HuH-7 (cell line): ENCODE data around the gene SIPA1.
"Not testable (repeated sequence)": the region's sequence is repeated elsewhere in the genome, so short reads cannot be mapped to it uniquely, and the experiment has no call there.

Source experiments
- DNase-seq: peaks from one replicate; pipeline ENCODE4 v3.0.0; 2011; ENCODE audit warnings: low spot score

The SIPA1 gene

GRCh38 chr11:65645710-65646109 lies 7.8 kb downstream of the SIPA1 start:
- DNase-seq, result no peak

- DNase-seq, result no peak
Measured at GRCh38 chr11:65646288-65646957, 8.5 kb downstream of the SIPA1 start.

- DNase-seq, result no peak
Measured at GRCh38 chr11:65646958-65647701, 9.2 kb downstream of the SIPA1 start.

DNA sequence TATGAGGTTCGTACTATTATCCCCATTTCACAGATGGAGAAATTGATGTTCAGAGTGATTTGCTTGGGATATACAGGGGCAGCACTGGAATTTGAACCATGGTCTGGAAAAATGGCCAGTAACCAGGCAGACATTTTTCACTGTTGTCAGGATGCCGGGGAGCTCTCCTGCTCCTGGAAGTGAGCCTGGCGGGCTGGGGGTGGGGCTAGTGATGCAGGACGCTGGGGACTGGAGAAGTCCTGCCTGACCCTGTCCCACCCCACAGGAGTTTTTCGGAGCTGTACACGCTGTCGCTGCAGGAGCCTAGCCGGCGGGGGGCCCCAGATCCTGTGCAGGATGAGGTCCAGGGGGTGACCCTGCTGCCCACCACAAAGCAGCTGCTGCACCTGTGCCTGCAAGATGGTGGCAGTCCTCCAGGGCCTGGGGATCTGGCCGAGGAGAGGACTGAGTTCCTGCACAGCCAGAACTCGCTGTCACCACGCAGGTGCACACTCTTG lies 11.1 kb downstream of the SIPA1 start:
- no peak for DNase-seq

DNA sequence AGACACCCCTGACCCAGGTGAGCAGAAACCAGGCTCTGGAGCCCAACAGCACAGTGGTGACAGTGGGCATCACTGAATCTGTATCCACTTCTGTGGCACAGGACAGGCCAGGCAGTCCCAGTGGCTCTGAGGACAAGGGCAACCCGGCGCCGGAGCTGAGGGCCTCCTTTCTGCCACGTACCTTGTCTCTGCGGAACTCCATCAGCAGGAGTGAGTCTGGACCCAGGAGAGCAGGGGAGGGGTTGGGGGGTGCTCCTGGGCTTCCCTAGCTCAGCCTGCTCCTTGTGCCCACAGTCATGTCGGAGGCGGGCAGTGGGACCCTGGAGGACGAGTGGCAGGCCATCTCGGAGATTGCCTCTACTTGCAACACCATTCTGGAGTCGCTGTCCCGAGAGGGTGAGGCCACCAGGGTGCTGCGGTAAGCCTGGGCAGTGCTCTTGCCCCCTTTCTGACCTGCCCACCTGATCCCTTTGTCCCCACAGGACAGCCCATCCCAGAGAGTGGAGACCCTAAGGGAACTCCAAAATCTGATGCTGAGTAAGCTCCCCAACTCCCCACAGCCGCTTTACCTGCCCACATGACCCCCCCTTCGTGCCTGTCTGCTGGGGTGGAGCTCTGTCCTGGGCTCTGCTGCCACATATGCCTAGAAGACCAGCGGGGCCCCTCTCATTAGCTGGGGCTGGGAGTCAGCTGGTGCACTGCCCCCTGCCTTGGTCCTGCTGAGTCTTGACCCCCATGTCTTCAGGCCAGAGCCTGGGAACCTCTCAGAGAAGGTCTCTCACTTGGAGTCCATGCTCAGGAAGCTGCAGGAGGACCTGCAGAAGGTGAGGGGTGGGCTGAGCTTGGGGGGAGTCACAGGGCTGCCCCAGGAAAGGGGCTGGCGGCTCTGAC lies 12.0 kb downstream of the SIPA1 start:
- no peak for DNase-seq

DNA sequence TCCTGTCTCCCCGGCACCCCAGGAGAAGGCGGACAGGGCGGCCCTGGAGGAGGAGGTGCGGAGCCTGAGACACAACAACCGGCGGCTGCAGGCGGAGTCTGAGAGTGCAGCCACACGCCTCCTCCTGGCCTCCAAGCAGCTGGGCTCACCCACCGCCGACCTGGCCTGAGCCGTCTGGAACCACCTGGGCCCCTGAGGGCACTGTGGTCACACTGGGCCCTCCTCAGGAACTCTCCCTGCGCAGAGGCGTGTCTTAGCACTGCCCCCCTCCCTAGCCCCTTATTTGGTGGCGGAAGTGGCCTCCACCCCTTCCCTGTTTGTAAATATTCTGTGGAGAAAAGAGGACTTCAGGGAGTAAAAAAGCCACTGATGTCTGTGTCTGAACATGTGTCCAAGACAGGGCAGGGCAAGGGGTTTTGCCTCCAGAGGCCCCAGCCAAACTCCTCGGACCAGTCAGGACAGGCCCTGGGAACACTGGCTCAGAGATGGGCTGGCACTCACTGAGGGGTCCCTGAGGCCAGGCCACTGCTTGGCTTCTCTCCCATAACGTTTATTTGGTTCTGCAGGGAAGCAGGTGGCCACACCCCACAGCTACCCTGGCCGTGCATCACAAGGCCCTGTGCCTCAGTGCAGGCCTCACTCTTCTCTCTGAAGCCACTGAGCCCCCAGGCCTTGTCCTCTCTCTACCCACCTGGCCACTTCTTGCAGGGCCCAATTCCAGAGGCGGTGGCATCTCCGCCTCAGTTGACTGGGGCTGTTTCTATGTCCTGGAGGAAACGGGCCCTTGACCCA lies 12.8 kb downstream of the SIPA1 start:
- DNase-seq, result no peak

GRCh38 chr11:65651339-65651588 lies 13.4 kb downstream of the SIPA1 start:
- no peak for DNase-seq

DNA sequence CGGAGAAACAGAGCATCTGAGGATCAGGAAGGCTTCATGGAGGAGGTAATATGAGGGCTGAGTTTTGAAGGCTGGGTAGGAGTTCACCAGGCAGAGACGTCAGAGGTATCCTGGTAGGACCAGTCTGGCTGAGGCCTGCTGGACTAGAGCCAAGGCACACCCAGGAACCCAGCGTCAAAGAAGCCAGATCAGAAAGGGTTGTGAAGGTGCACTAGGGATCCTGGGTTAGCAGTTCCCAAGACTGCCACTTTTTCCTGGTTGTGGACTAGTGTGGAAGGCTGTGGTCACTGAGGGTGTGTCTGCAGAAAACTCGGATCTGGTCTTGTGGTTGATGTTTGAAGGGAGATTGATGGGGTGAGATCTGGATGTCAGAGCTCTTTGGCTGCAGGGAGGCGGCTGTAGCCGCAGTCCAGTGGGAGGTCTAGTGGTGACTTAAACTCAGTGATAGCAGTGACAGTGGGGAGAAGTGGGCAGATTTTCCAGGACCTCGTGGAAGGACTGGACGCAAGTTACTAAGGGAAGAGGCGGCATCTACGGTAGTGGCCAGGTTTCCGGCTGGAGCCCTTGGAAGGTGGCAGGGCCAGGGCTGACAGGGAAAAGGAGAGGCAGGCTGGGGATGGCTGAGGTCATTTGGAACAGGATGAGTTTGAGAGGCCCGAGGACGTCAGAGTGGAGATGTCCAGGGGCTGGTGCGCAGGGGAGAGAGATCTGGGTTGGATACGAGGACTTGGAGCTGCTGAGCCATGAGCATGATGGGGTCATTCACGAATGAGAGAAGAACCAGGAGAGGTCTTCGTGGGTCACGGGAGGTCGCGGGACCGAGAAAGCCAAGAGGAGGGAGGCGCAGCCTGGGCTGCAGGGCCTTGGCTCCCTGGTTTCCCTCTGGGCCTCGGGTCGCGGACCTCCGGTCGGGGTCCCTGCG lies 13.9 kb downstream of the SIPA1 start:
- DNase-seq, result no peak

- peak; percentile 98 for DNase-seq
Measured at GRCh38 chr11:65652511-65653228, 14.8 kb downstream of the SIPA1 start.

GRCh38 chr11:65653229-65654225 lies 15.6 kb downstream of the SIPA1 start:
- no peak for DNase-seq

DNA sequence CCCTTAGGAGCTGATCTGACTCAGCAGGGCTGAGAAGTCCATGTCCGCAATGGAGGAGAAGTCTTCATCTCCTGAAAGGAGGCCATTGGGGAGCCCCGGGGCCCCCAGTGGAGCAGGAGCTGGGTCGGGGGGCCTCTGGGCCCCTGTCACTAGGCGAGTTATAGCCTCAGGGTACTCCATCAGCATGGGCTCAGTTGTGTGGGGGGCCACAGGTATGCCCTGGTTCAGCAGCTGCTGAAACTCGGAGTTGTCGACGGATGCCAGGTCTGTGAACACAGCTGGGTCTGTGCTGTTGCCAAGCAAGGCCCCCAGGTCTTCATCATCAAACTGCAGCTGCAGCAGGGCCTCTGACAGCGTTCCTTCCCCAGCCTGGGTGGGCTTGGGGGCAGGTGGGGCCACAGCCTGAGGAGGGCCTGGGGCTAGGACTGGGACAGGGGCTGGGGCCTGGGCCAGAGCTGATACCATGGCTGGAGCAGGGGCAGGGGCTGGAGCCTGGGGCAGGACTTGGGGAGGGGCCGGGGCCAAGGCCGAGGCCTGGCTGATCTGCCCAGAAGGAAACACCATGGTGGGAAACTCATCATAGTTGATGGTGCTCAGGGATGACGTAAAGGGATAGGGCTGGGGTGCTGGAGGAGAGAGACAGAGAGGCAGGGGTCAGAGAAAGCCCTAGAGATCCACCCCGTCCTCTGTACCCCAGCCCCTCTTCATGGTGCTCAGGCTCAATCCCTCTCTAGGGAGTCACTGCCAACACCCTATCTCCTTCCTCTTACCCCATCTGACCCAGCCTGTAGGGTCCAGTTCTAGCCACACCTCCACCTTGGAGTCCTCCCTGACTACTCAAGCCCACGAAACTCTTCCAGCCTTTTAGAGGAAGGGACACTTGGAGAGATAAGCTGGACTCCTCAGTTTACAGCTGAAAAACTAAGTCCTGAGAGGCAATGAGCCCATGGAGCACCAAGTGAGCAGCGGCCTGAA lies 16.8 kb downstream of the SIPA1 start:
- DNase-seq, result no peak

DNA sequence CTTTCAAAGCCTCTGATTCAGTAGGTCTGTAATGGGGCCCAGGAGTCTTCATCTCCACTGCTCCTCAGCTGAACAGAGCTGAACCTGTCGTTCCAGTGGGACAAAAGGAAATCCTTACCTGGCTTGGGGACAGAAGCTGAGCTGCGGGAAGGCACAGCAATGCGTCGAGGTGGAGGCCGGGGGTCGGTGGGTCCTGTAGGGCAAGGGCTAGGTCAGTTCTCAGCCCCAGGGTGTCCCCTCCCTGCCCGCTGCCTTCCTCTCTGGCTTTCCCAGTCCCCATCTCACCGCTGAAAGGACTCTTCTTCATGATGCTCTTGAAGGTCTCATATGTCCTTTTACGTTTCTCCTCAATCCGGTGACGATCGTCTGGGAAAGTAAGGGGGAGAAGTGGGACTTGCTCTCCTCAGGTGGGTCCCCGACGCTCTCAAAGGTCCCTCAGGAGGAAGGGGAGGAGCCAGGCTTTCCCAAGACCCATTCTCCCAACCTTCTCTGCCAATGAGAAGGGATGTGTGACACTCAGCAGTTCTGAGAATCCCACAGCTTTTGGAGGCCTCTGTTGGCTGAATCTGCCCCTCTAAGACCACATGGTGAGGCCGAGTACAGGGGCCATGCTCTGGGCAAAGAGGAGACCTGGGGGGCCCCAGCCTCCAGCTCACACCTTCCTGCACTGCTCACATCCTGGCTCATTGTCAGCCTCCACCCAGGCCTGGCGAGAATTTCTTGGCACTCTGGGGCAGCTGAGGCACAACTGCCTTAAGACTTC lies 17.9 kb downstream of the SIPA1 start:
- no peak for DNase-seq

- DNase-seq, result no peak
Measured at GRCh38 chr11:65657426-65657825, 19.5 kb downstream of the SIPA1 start.

DNA sequence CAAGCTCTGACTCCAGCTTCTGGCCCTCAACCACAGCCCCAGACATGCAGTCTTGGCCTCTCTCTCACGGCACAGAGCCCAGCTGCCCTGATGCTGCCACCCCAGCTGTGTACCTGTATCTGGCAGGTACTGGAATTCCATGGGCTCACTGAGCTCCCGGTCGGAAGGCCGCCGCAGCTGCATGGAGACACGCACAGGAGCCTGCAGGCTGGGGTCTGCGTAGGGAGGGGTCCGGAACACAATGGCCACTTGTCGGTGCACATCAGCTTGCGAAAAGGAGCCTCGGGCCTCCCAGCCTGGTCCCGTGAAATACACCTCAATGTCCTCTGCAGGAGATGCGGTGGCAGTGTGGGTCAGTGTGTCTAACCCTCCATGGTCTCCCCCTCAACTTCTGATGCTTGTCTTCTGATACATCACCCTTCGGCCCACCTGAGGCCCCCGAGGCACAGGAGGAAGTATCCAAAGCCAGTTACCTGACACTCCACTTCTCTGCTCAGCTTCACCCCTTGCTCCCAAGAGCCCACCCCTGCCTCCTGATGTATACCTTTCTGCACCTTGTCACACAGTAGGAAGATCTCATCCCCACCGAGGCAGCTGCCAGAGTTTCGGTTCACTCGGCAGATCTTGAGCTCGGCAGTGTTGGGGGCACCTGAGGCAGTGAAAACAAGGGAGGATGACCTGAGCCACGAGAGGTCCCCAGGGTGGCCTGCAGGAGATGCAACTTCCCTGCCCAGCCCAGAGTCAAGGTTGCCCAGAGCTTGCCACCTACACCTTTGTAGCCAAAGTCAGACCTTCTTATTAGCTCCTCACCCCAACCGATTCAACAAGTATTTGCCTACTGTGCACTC lies 20.5 kb downstream of the SIPA1 start:
- no peak for DNase-seq

DNA sequence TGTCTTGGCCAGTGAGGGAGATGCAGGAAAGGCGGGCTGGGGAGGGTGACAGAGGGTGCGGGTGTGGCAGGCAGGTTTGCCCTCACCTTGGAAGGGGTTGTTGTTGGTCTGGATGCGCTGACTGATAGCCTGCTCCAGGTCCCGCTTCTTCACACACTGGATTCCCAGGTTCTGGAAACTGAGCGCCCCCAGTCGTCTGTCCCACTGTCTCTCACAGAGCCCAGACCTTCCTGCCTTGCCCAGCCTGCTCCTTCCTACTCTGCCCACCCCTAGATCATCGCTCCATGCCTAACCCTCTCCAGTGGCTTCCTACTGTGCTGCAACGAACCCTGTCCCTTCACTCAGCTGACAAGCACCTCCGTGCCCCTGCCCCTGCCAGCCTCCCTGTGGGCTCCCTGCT lies 22.1 kb downstream of the SIPA1 start:
- DNase-seq, result no peak

DNA sequence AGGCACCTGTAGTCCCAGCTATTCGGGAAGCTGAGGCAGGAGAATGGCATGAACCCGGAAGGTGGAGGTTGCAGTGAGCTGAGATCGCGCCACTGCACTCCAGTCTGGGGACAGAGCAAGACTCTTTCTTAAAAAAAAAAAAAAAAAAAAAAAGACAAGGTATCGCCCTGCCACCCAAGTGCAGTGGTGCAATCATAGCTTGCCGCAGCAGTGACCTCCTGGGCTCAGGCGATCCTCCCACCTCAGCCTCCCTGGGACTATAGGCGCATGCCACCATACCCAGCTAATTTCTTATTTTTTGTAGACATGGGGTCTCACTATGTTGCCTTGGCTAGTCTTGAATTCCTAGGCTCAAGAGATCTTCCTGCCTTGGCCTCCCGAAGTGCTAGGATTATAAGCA lies 23.0 kb downstream of the SIPA1 start:
- not testable (repeated sequence) for DNase-seq
